Dedifferentiated amniotic fluid mesenchymal stem cell (primary cell): ENCODE results near the gene ANKRD22.

Experiments used
- DNase-seq: peaks from one replicate; pipeline ENCODE4 v3.0.0-alpha.2; 2016; ENCODE audit errors: extremely low spot score

The ANKRD22 gene

GRCh38 chr10:88800152-88801125 lies 51.2 kb downstream of the ANKRD22 start:
- DNase-seq: no peak

DNA sequence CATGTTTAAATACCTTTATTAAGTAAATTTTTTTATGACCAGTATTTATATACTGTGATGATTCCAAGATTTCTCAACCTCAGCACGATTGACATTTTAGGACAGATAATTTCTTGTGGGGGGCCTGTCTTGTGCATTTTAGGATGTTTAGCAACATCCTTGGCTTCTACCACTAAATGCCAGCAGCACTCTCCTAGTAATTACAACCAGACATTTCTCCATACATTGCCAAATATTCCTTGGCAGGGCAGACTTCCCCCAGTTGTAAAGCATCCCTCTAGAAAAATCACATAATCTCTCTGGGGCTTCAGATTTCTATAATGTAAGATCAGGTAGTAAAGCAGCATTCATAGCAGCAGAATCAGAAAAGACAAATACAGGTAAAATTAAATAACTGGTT lies 56.9 kb downstream of the ANKRD22 start:
- no peak for DNase-seq

- no peak for DNase-seq
Observed at GRCh38 chr10:88793712-88794299, 57.8 kb downstream of the ANKRD22 start.

DNA sequence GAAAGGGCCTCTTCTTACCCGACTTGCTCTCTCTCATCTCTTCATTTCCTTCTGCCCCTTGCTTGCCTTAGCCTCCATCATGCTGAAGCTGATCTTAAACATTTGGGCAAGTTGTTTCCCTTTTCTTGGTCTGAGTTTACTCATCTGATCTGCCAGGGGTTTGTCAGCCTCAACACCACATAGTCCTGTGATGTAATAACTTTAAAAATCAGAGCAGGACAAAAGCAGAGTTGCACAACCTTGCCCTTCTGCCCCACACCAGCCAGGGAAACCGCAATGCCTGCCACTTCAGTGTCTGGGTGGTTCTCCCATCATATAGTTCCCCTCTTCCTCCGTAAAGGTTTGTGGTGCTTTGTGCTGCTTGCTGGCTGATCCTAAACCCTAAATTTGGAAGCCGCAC lies 59.0 kb downstream of the ANKRD22 start:
- no peak for DNase-seq

- DNase-seq: no peak
Observed at GRCh38 chr10:88791924-88792323, 59.7 kb downstream of the ANKRD22 start.

GRCh38 chr10:88788924-88789323 lies 62.7 kb downstream of the ANKRD22 start:
- DNase-seq: no peak

DNA sequence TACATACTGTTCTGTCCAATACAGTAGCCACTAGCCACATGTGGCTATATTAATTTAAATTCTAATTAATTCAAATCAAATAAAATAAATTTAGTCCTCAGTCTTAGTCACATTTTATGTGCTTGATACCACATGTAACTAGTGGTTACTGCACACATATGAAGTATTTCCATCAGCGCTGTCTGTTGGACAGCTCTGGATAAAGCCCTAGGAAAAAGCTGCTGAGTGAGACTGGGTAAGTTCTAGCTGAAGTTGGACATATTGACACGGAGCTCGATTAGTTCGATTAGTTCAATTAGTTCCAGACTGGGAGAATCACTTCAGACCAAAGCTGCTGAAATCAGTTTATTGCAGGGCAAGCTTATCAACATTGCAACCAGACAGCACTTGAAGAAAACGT lies 64.2 kb downstream of the ANKRD22 start:
- no peak for DNase-seq

DNA sequence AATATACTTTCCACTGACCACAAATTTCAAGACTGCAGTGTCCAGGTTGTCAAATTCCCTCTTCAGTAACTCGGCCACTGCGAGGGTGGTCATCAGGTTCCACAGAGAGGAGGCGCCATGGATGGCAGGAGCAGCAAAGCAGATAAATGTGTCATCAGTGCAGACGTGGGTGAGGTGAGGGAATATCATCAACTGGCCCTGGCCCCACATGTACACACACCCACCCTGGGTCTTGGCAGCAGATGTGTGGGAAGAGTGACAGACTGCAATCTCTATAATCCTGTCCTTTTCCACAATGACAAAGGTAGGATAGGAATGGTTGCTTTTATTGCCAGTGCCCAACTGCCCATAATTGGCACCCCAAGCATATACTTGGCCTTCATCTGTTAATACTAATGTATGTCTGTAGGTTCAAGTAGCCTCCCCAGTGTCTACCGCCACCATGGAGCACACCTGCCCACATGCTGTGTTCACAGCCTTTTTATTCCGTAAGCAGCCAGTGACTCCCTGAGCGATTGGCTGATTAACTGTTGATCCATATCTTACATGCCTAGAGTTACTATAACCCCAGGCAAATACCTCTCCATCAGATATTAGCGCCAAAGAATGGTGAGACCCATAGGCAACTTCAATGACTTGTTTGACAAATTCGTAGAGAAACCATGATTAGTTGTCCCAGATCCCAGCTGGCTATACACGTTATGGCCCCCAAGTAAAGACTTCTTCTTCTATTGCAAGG lies 65.4 kb downstream of the ANKRD22 start:
- no peak for DNase-seq

- DNase-seq: no peak
Observed at GRCh38 chr10:88783724-88784123, 67.9 kb downstream of the ANKRD22 start.

GRCh38 chr10:88782222-88782621 lies 69.4 kb downstream of the ANKRD22 start:
- no peak for DNase-seq

- DNase-seq: no peak
Observed at GRCh38 chr10:88781206-88781605, 70.4 kb downstream of the ANKRD22 start.
